A673 (cell line): ENCODE measurements around the gene GRID1. TPM values are rescaled to one million over a fixed set of nuclear protein-coding genes. Genes with fewer than 3 reads are reported as not detected.

Experiments
- BruUV-seq: library from RNA; stranded (reverse); fragments of 400-500 nt; replicated peaks from 2 replicates; lab custom pipeline; 2021; lab: Mats Ljungman, UMichigan
- CTCF ChIA-PET: fragments of 300-600 bp; sonication (Branson Sonifier 250); formaldehyde crosslinking; loops from one replicate; lab custom pipeline; 2022; ENCODE audit warnings: antibody characterized with exemption; lab: Charles Lee
- POLR2A ChIA-PET: fragments of 300-600 bp; sonication (Branson Sonifier 250); formaldehyde crosslinking; loops from one replicate; lab custom pipeline; 2022; ENCODE audit warnings: antibody characterized with exemption; ENCODE audit not compliant: low non-redundant PET; lab: Charles Lee
- DNase-seq: peaks from one replicate; pipeline ENCODE4 v3.0.0-alpha.2; 2015; ENCODE audit warnings: low spot score
- H3K27ac ChIP-seq: fragments of 200-600 bp; sonication (generic); 2 replicates; pipeline ENCODE4 v1.5.1; 2016; ENCODE audit warnings: mixed run types, low read depth, mild to moderate bottlenecking, mixed read lengths, antibody characterized with exemption, low read length; ENCODE audit not compliant: poor library complexity, severe bottlenecking
- H3K27me3 ChIP-seq: fragments of 200-600 bp; sonication (generic); replicated peaks from 2 replicates; pipeline ENCODE4 v1.6.1; 2017; ENCODE audit warnings: mixed run types, low read depth, mild to moderate bottlenecking, mixed read lengths, antibody characterized with exemption, low read length; ENCODE audit not compliant: insufficient read depth, poor library complexity
- H3K36me3 ChIP-seq: fragments of 200-600 bp; sonication (generic); 2 replicates; pipeline ENCODE4 v1.6.1; 2016; ENCODE audit warnings: mixed run types, mild to moderate bottlenecking, mixed read lengths, antibody characterized with exemption, low read length; ENCODE audit not compliant: insufficient read depth, poor library complexity, severe bottlenecking
- H3K4me1 ChIP-seq: fragments of 200-600 bp; sonication (generic); 2 replicates; pipeline ENCODE4 v1.6.1; 2017; ENCODE audit warnings: mixed run types, mild to moderate bottlenecking, mixed read lengths, antibody characterized with exemption, low read length; ENCODE audit not compliant: insufficient read depth, poor library complexity, severe bottlenecking
- H3K4me3 ChIP-seq: fragments of 200-600 bp; sonication (generic); 2 replicates; pipeline ENCODE4 v1.5.1; 2016; ENCODE audit warnings: low read depth, mixed run types, mild to moderate bottlenecking, mixed read lengths, low read length; ENCODE audit not compliant: poor library complexity, severe bottlenecking
- H3K9me3 ChIP-seq: fragments of 200-600 bp; sonication (generic); 2 replicates; pipeline ENCODE4 v1.6.1; 2016; ENCODE audit warnings: mixed run types, low read depth, mild to moderate bottlenecking, mixed read lengths, antibody characterized with exemption, low read length; ENCODE audit not compliant: poor library complexity, severe bottlenecking
- CTCF ChIP-seq: fragments of 300-800, 200-600 bp; sonication (generic); conservative IDR thresholded peaks from 2 replicates; pipeline ENCODE4 v1.5.1; 2017; ENCODE audit warnings: low read depth, mild to moderate bottlenecking, antibody characterized with exemption, low read length, moderate library complexity, mixed read lengths
- EZH2 ChIP-seq: fragments of 200-600 bp; sonication (generic); IDR thresholded peaks from 2 replicates; pipeline ENCODE4 v1.6.1; 2017; ENCODE audit warnings: borderline replicate concordance, low read depth, mild to moderate bottlenecking, mixed read lengths, antibody characterized with exemption, low read length; ENCODE audit not compliant: poor library complexity, severe bottlenecking
- intact Hi-C: fragments of 100-400 bp; cut with micrococcal nuclease; formaldehyde crosslinking; loops from one replicate; pipeline ENCODE4 v1.10.0; 2022; ENCODE audit not compliant: unreplicated experiment
- total RNA-seq: library from RNA; stranded (reverse); gene quantifications from 2 replicates; pipeline ENCODE4 v1.2.3, GENCODE V29; 2021

The GRID1 gene
- total RNA-seq, 1 experiment from 2014 or later: not detected

GRCh38 chr10:85810674-85811073 lies 555.9 kb downstream of the GRID1 start:
- no peak for DNase-seq
- Histone ChIP-seq H3K27ac (no peak overlapping the region), H3K27me3 (no peaks in the 10 kb centered on the region), H3K4me3 (no peak overlapping the region), H3K36me3 (no peaks in the 10 kb centered on the region), H3K9me3 (peaks cover 4% of the 10 kb centered on the region), H3K4me1 (no peaks in the 10 kb centered on the region)
- CTCF ChIA-PET: no interaction called here
- intact Hi-C loops: no loop called here
- no peak for TF ChIP-seq EZH2
- TF ChIP-seq CTCF: no peak
- no TSS peak for BruUV-seq
- POLR2A ChIA-PET: no interaction called here

GRCh38 chr10:85795460-85795859 lies 571.1 kb downstream of the GRID1 start:
- H3K9me3 ChIP-seq: no peaks in the 10 kb centered on the region
- POLR2A ChIA-PET: no interaction called here

GRCh38 chr10:85794553-85794952 lies 572.0 kb downstream of the GRID1 start:
- TF ChIP-seq EZH2 (no peak), CTCF (no peak)
- Histone ChIP-seq H3K4me1 (no peaks in the 10 kb centered on the region), H3K27ac (no peak overlapping the region), H3K4me3 (no peak overlapping the region), H3K36me3 (no peaks in the 10 kb centered on the region), H3K27me3 (no peaks in the 10 kb centered on the region), H3K9me3 (no peaks in the 10 kb centered on the region)
- BruUV-seq: no TSS peak
- ChIA-PET CTCF (no interaction called here), POLR2A (no interaction called here)
- intact Hi-C loops: loop anchor here (5.0 to 10.0 kb wide), 2 partner anchors 203 to 580 kb away; no protein-coding TSS in a partner anchor
- no peak for DNase-seq

More at GRCh38 chr10:85795460-85795859, 571.1 kb downstream of the GRID1 start:
- no TSS peak for BruUV-seq
- intact Hi-C loops: loop anchor here (10.0 kb wide), 1 partner anchor 579 kb away; no protein-coding TSS in a partner anchor
- H3K27ac ChIP-seq: no peak overlapping the region
- no peaks in the 10 kb centered on the region for H3K27me3 ChIP-seq
- TF ChIP-seq EZH2 (no peak), CTCF (no peak)
- no peaks in the 10 kb centered on the region for H3K36me3 ChIP-seq
- no peaks in the 10 kb centered on the region for H3K4me1 ChIP-seq
- peak; percentile 12 for DNase-seq
- H3K4me3 ChIP-seq: no peak overlapping the region
- CTCF ChIA-PET: no interaction called here
